ENCODE data around the gene RPRD1B.
A peak's percentile ranks its signal among the peaks of the same experiment; 100 is the strongest.

The RPRD1B gene

DNA sequence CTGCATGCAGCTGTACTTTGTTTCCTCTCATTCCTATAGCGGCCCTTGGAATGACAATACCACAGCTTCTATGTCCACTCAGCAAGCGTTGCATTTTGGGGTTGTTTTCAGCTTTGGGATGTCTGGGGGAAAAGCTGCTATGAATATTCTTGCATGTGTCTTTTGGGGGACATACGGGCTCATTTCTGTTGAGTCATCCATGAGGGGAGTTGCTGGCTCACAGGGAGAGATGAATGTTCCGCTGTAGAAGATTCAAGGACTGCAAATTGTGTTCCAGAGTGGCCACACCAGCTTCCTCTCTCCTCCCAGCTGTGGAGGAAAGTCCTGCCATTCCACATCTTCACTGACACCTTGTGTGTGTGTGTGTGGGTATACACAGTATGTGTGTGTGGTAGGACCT, 88.2 kb downstream of the RPRD1B start:
- no peak for DNase-seq (ENCODE audit: low read depth)

DNA sequence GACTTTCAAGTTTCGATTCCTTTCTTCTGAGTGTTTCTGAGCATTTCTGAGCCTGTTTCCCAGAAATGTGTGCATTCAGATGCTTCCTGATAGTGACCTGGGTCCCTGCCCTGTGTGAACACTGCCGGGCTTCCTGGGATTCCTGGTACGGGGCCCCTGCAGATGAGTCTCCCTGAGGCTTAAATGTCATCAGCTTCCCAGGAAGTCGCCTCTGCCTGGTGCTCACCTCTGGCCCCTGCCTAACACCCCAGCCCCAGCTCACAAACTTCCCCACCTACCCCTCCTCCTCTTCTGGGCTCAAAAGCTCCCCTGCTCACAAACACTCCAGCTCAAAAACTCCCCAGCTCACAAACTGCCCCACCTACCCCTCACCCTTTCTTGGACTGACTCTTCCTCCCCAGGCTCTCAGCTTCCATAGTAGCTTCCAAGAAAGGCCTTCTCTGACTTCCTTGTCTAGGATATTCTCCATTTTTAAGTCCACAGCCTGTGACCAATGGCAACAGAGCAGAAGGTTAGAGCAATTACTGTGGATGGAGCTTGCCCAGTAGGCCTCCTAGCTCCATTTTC, 89.6 kb downstream of the RPRD1B start:
- DNase-seq (ENCODE audit: low read depth): no peak

DNA sequence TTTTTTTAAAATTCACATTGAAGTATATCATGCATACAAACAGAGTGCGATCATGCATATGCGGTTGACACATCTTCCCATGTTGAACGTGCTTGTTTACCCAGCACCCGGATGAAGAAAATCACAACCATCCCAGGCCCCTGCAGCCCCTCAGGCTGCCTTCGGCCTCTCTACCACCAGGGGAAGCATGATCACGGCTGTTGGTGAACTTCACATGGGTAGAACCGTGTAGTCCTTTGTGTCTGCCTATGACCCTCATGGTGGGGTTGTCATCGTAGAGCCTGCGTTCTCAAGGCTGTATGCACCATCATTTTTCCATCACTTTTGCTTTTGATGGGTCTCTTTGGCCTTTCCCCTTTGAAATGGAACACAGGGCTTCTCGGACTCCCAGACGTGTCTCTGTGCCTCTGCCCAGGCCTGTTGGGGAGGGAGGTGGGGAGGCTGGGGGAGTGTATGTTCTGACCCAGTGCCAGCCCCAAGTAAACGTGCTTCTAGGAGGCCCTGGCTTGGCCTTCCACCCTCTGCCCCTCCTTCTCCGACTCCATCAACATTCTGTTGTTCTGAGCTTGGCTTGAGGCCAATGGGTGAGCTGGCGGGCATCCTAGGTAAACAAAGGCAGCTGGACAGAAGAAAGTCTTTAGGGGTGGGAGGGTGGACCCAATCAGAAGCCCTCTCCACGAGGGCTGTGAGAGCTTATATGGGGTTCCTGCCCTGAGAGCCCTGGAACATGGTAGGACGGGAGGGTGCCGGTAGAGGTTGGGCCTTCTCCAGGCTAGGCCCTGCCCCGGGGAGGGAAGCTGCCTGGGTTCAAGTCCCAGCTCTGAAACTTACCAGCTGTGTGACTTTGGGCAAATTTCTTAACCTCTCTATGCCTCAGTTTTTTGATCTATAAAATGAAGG, 91.9 kb downstream of the RPRD1B start:
- DNase-seq (ENCODE audit: low read depth): no peak

DNA sequence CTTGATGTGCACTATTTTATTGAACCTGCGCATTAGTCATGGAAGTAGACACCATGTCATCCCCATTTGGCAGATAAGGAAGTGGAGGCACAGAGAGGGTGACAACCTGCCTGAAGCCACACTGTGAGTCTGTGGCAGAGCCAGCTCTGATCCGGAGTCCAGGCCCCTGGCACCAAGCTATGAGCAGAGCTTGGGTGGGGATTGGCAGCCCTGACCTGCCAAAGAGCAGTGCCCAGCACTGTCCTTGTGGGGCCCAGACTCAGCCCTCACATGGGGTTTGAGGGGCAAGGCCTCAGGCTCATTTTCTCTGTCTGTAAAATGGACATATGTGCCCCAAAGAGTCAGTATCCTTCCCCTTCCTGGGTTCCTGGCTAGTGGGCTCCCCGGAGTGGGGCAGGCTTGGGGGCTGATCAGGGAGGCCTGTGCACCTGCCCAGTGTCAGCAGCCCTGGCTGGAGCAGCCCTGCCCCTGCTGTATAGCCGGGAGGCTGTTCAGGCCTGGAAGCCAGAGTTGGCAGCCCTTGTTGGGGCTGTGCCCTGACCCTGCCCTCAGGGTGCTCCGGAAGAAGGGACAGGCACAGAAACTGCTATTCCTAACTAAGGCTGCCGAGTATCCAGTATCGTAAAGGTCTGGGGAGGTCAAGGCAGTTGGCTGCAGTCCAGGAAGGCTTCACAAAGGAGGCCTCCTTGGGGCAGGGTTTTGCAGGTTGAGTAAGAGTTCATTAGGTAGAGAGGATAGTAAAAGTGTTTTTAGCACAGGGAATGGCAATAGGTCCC, 92.8 kb downstream of the RPRD1B start:
- DNase-seq (ENCODE audit: low read depth): no peak

DNA sequence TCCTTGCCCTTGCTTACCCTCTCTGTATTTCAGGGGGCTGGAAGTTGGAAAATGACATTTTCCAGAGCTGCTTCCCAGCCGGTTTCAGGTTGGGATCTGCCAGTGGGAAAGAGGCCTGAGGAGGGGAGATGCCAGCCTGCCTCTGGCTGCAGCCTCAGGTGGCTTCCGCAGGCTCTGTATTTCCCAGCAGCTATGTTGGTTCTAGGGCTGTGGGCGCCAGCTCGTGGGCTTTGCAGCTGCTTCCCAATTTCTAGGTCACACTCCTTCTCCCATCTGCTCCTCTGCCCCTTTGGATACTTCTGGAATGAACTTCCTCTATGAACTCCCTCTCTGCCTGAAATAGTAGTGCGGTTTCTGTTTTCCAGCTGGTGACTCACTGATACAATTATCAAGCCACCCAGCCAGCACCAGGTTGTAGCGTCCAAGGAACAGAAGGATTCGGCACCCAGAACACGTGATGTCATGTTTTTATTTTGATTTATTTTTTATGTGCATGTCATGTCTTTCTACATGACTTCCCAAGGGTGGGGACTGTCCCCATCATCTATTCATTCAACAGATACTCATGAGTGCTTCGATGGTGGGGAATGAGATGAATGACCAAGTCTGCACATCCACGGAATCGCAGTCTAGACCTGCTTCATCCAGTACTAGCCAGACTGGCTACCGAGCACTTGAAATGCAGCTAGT, 93.5 kb downstream of the RPRD1B start:
- peak; percentile 59 for DNase-seq (ENCODE audit: low read depth)

DNA sequence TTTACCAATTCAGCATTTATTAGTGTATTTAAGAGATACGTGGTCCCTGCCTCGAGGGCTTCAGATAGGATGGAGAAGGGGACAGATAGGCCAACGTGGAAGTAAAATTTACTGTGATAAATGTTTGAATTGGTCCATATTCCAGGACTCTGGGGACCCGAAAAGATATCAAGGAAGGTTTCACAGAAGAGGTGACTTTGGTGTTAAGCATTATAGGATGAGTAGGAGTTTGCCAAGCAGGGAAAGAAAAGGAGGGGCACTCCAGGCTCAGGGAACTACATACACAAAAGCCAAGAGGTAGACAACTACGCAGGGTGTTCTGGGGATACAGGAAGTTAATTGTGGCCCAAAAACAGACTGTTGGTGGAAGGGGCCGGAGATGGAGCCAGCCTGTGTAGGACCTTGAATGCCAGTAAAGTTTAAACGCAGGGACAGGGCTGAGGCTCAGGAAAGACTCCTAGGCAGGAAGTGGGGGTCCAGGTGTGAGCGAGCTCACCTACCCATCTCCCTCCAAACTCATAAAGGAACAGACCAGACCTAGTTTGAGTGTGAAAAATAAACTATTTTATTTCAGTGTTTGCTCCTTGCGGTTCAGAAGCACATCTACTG, 94.5 kb downstream of the RPRD1B start:
- no peak for DNase-seq (ENCODE audit: low read depth)

DNA sequence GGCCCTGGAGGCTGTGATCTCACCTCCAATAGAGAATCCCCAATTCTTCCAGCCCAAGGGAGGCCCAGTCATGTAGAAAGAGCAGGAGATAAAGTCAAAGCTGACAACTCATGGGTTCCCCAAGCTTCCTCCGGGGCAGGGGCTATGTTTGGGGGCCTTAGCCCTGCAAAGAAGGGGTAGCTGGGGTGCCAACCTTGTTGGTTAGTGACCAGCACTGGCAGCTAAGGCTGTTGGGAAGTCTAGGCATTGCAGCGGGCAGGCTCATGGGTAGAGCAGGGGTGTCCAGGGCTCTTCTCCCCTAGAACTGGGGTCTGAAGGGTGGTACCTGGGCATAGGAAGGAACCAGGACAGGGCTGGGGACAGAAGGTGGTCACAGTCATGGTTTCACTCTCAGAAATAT, 95.1 kb downstream of the RPRD1B start:
- no peak for DNase-seq (ENCODE audit: low read depth)

DNA sequence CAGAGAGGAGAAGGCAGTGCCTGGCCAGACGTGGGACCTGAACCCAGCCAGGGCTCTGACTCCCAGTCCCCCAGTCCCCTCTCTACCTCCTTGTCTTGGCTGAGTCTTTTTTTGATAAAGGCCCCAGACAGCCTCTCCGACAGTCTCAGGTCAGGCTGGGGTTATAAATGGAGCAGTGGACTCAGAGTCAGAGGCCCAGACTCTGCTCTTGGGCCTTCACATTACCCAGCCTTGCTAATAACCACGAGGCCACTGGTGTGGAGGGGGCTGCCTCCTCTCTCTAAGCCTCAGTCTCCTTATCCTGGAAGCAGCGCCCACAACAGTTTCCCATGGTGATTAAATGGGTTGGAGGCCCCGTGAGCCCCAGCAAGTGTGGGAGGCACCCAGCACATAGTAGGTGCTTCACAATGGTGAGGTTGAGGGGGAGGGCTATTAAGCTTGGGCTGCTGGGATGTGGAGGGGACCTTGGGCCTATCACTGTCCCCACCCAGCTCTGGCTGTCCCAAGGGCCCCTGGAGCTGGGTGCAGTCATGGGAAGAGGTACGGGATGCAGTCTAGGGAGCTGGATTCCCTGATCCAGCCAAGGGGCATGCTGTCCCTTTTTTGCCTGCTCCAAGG, 95.8 kb downstream of the RPRD1B start:
- DNase-seq (ENCODE audit: low read depth): no peak

DNA sequence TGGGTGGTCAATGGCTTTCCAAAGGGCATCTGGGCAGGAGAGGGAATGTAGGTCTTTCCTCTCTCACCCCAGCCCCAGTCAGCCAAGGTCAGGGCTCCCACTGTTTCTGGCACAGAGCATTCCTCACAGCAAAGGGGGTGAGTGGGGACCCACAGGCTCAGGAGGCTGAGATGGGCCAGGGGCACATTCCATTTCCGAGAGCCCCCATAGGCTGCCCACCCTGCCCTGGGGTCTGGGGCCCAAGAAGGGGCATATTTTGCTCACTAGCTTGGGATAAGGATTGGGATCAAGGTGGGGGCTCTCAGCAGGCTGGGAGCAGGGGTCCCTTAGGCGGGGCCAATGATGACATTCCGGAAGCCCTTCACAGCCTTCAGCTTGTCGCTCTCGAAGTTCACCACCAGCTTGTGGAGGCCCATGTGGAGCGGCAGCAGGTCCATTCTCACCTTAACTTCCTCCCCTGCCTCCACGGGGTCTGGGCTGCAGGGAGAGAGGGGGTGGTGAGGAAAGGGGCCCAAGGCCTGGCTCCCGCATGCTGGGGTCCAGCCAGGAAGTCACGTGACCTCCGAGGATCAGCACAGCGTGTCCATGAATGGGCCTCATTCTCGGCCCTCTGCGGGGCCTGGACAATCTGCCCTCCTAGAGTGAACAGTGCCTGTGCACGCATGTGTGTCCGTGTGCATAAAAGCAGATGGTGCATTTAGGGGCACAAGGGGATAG, 96.5 kb downstream of the RPRD1B start:
- no peak for DNase-seq (ENCODE audit: low read depth)

DNA sequence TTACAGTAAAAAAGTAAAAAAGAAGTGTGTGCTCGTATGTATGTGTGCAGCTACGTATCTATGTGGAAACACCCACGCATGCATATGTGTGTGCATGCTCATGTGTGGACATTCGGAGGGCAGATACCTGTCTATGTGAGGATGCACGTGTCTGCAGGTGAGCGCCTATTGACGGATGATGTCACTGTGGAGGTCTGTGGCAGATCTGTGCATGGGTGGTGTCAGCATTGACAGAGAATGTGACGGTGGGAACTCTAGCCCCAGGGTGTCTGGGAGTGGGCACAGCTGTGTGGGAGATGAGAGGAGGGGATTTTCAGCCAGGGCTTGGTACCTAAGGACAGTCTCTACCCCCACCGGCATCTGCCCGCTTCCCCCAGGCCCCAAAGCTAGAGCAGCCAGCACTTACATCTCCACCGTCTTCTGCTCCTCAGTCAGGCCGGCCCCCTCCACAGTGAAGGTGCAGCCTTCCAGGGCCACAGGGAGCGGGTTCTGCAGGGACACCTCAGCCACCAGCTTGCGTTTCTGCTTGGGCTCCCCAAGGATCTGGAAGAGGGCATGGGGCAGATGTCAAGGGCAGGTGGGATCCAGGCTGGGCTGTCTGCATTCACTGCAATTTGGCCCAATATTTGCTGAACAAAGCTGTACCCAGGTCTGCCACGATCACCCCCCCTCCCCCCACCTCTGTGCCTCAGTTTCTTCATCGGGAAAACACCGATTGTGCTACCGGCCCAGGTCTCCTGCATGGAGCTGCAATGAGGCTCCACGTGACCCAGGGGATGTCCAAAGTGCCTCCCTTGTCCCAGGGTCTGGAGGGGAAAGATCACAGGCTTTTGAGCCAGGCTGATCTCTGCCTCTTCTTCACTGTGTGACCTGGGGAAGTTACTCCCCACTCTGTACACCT, 97.4 kb downstream of the RPRD1B start:
- no peak for DNase-seq (ENCODE audit: low read depth)

DNA sequence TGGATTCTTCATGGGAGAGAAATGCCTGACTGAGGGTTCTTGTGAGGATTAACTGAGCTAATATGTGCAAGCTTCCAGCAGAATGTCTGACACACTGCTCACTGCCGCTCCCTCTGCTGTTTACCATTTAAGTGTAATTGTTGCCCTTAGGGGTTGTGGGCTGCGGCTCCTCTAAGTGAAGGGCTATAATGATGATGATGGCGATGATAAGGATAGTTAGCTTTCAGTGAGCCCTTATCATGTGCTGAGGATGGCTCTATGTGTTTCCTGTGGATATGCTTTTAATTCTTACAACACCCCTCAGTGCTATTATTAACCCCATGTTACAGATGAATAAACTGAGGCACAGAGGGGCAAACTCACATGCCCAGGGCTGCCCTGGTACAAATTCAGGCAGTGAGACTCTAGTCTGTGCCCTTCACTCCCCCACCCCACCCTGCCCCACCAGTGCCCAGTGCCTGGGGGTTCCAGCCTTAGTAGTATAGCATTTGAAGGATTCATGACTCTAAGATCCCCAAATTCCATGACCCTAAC, 98.1 kb downstream of the RPRD1B start:
- DNase-seq (ENCODE audit: low read depth): no peak

DNA sequence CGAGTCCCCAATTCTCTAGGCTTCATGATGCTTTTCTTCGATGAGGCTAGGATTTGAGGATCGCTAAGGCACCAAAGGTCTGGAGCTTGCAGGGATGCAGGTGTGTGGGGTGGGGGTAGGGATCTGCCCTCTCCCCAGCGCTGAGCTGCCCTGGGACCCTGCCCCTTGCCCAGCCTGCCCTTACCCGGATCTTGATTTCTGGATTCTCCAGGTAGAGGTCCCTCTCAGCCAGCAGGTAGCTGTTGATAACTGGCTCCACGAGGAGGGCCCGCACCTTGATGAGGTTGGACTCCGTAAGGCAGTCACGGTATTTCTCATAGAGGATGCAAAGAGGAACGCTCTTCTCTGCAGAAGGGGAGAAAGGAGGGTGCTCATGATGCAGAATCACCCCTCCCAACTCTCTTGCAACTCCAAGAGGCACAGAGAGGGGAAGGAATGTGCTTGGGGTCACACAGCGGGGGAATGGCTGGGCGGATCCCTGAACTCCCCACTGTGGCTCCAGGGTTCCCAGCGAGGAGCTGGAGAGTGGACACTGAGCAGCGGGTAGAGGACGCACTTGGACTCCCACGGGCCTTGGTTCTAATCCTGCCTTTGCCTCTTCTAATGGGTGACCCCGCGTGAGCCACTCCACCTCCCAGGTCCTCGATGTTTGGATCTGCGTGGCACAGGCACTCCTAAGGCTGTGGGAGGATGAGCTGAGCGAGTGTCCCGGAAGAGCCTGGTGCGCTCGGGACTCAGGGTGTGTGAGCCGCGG, 98.8 kb downstream of the RPRD1B start:
- DNase-seq (ENCODE audit: low read depth): no peak

DNA sequence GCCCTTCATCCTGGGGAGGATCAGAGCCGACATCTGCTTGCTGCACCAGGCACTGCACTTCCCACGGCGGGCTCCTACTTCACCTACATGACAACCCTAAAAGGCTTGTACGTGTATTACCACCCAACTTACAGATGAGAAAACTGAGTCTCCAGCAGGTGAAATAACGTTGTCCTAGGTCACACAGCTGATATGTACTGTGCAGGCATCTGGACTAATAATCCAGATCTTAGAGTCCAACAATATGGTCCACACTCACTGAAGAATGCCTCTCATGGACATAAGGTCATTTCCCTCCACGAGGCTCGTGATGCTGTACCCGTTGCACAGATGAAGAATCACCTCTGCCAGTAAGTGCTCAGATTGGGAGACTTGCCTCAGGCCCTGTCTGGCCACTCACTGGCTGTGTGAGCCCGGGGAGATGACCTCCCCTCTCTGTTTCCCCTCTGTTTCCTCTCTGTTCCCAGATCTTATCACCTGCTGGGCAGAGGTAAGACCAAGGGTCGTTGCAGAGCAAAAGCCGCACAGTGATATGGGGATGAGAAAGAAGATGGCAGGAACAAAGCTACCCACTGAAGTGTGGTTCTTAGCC, 99.5 kb downstream of the RPRD1B start:
- DNase-seq (ENCODE audit: low read depth): no peak

DNA sequence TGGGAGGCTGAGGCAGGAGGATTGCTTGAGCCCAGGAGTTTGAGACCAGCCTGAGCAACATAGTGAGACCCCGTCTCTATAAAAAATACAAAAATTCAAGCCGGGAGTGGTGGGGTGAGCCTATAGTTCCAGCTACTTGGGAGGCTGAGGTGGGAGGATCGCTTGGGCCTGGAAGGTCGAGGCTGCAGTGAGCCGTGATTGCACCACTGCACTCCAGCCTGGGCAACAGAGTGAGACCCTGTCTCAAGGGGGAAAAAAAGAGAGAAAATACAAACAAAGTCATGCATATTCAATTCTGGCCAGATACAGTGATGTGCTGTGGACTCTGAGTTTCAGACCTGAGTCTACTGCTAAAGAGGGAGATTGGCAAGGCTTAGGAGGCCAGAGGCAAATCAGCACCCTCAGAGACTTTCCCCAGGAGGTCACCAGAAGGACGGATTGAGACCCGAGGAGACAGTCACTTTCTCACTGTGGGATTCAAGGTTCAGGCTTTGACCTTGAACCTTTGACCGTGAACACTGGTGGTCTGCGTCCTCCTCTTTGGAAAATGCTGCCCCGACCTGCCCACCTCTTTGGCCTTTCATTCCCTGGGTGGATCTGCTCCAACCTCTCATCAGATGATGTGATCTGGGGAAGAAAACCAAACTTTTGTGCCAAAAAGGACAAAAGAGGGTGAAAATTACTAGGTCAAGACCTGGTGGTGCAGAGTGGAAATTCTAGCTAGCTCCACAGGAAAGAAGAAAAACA, 100.3 kb downstream of the RPRD1B start:
- DNase-seq (ENCODE audit: low read depth): no peak

DNA sequence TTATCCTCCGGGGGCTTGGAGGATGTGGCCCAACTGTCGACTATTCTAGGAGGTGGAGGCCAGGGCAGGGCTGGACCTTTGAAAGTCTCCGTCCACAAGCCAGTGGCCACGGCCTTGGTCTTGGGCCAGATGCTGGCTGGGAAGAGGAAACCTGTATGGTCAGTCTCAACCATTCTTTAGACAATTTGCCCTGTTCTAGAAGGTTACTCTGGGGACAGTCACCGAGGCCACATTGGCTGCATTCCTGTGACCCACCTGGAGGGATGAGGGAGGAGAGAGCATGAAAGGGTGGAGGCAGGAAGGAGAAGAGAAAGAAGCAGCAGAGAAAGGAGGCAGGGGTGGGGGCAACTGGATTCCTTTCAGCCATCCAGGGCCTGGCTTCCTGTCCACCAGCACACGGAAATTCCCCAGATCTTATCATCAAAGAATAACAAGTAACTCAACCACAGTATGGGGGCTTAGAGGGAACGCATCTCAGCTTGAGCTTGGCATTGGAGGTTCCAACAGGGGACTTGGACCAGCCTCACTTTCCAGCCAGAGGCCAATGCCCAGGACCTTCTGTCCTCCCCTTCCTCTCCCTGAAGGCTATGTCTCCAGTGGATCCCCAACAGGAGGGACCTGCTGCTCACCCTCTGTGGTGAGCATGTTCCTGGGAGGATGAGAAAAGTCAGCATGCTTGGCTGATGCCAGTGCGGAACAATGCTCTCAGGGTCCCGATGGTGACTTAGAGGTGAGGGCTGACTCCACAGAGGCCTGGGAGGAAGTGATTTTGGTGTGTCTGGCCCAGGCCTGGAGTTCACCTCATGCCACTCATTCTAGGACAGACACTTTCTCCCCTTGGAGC, 101.1 kb downstream of the RPRD1B start:
- DNase-seq (ENCODE audit: low read depth): no peak

DNA sequence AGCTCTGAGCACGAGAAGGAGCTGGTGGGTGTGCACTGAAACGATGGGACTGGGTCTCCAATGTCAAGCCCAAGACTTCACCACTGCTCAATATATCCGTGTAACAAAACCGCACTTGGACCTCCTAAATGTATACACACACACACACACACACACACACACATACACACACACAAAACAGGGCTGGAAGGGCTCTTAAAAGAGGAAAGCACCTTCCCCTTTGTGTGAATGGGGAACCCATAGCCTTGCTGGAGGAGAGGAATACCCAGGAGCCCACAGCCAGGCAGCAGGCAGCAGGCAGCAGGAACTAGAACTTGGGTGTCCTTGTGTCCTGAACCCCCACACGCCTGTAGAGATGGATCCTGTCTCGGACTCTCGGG, 101.7 kb downstream of the RPRD1B start:
- DNase-seq (ENCODE audit: low read depth): no peak

Data from GM04504 (cell line).